ENCODE results near the gene UNK. TPM values are rescaled to one million over a fixed set of nuclear protein-coding genes. Genes with fewer than 3 reads are reported as not detected.
A peak's percentile ranks its signal among the peaks of the same experiment; 100 is the strongest.

The UNK gene
- total and polyA plus RNA-seq, 2 of the 13 experiments (the other 11 are each of a cell fraction or from before 2014, with no cell fraction given), result 31.6 to 33.0 TPM

GRCh38 chr17:75785016-75785890 lies 647 bp downstream of the UNK start (continued):
- TF ChIP-seq ZFP91 (CRISPR knock-in tag; IDR thresholded peaks at IDR 0.05; ENCODE audit: borderline replicate concordance) (peak; percentile 86), MTF1 (CRISPR knock-in tag; IDR thresholded peaks at IDR 0.05) (0 out of 2 replicates have a peak, but pooled peaks have one; percentile 58), ZNF251 (CRISPR knock-in tag; IDR thresholded peaks at IDR 0.05) (no peak), IKZF5 (CRISPR knock-in tag; IDR thresholded peaks at IDR 0.05) (0 out of 2 replicates have a peak, but pooled peaks have one; percentile 41), ZBTB3 (CRISPR knock-in tag; IDR thresholded peaks at IDR 0.05; ENCODE audit: borderline replicate concordance, low read depth) (0 out of 2 replicates have a peak, but pooled peaks have one; percentile 6), NFKB2 (CRISPR knock-in tag; IDR thresholded peaks at IDR 0.05; ENCODE audit: borderline replicate concordance) (peak; percentile 49; the same call in 1 of the 2 replicates), STAT6 (CRISPR knock-in tag; IDR thresholded peaks at IDR 0.05; ENCODE audit: borderline replicate concordance) (no peak), ATF7-NPFF (CRISPR knock-in tag; IDR thresholded peaks at IDR 0.05; ENCODE audit: low read depth) (peak; percentile 69; the same call in 1 of the 2 replicates), GATAD1 (CRISPR knock-in tag; IDR thresholded peaks at IDR 0.05) (peak; percentile 42; the same call in 1 of the 2 replicates), ZEB1 (IDR thresholded peaks at IDR 0.05; ENCODE audit: insufficient replicate concordance, low read depth) (peak; percentile 54), MIXL1 (CRISPR knock-in tag; IDR thresholded peaks at IDR 0.05) (peak; percentile 44), ZNF572 (CRISPR knock-in tag; IDR thresholded peaks at IDR 0.05) (peak; percentile 89; the same call in 1 of the 2 replicates), HES4 (CRISPR knock-in tag; IDR thresholded peaks at IDR 0.05; ENCODE audit: borderline replicate concordance) (no peak; the same call in 1 of the 2 replicates), ZNF138 (CRISPR knock-in tag; IDR thresholded peaks at IDR 0.05; ENCODE audit: low read depth) (peak; percentile 91; the same call in 1 of the 2 replicates), PRDM10 (CRISPR knock-in tag; IDR thresholded peaks at IDR 0.05; ENCODE audit: low read depth) (peak; percentile 68; the same call in 1 of the 2 replicates)
- TF ChIP-seq, protein P1, sequence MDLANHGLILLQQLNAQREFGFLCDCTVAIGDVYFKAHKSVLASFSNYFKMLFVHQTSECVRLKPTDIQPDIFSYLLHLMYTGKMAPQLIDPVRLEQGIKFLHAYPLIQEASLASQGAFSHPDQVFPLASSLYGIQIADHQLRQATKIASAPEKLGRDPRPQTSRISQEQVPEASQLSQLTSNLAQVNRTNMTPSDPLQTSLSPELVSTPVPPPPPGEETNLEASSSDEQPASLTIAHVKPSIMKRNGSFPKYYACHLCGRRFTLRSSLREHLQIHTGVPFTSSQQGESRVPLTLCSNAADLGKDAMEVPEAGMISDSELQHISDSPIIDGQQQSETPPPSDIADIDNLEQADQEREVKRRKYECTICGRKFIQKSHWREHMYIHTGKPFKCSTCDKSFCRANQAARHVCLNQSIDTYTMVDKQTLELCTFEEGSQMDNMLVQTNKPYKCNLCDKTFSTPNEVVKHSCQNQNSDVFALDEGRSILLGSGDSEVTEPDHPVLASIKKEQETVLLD (CRISPR knock-in tag; IDR thresholded peaks at IDR 0.05; ENCODE audit: low read depth), result peak; percentile 24; the same call in 1 of the 2 replicates

All from HepG2 (cell line).